KMS-11 (cell line): ENCODE data around the gene HVCN1.
A peak's percentile ranks its signal among the peaks of the same experiment; 100 is the strongest.

Experiments
- H2AFZ ChIP-seq: fragments of 200-600 bp; sonication (generic); 2 replicates; pipeline ENCODE4 v1.6.1; 2016; ENCODE audit warnings: antibody characterized with exemption, mixed run types, low read depth
- H3K27ac ChIP-seq: fragments of 200-600 bp; sonication (generic); 2 replicates; pipeline ENCODE4 v1.6.1; 2016; ENCODE audit warnings: mild to moderate bottlenecking, mixed run types
- H3K27me3 ChIP-seq: fragments of 200-600 bp; sonication (generic); 2 replicates; pipeline ENCODE4 v1.6.1; 2017; ENCODE audit warnings: mild to moderate bottlenecking, low read depth, mixed run types, moderate library complexity; ENCODE audit not compliant: insufficient read depth
- H3K36me3 ChIP-seq: fragments of 200-600 bp; sonication (generic); 2 replicates; pipeline ENCODE4 v1.6.1; 2017; ENCODE audit warnings: mild to moderate bottlenecking, mixed run types; ENCODE audit not compliant: insufficient read depth
- H3K4me1 ChIP-seq: fragments of 200-600 bp; sonication (generic); 2 replicates; pipeline ENCODE4 v1.6.1; 2016; ENCODE audit warnings: mild to moderate bottlenecking, low read depth, mixed run types; ENCODE audit not compliant: poor library complexity, severe bottlenecking
- H3K4me2 ChIP-seq: fragments of 200-600 bp; sonication (generic); 2 replicates; pipeline ENCODE4 v1.7.0; 2016; ENCODE audit warnings: mild to moderate bottlenecking, mixed run types
- H3K4me3 ChIP-seq: fragments of 200-600 bp; sonication (generic); IDR thresholded peaks from 2 replicates; pipeline ENCODE4 v1.6.1; 2017; ENCODE audit warnings: low read depth, low read length, mixed read lengths; ENCODE audit not compliant: insufficient read depth
- H3K79me2 ChIP-seq: fragments of 200-600 bp; sonication (generic); 2 replicates; pipeline ENCODE4 v1.6.1; 2016; ENCODE audit warnings: low read depth, mixed run types; ENCODE audit not compliant: insufficient read depth
- H3K9ac ChIP-seq: fragments of 200-600 bp; sonication (generic); 2 replicates; pipeline ENCODE4 v1.6.1; 2016; ENCODE audit warnings: mild to moderate bottlenecking, mixed run types
- H4K20me1 ChIP-seq: fragments of 200-600 bp; sonication (generic); 2 replicates; pipeline ENCODE4 v1.6.1; 2016; ENCODE audit warnings: mild to moderate bottlenecking, mixed run types; ENCODE audit not compliant: insufficient read depth
- CTCF ChIP-seq: fragments of 200-600 bp; sonication (generic); conservative IDR thresholded peaks from 2 replicates; pipeline ENCODE4 v1.6.1; 2017; ENCODE audit warnings: low read depth, mild to moderate bottlenecking, antibody characterized with exemption, low read length, moderate library complexity, mixed read lengths

Gene HVCN1

DNA sequence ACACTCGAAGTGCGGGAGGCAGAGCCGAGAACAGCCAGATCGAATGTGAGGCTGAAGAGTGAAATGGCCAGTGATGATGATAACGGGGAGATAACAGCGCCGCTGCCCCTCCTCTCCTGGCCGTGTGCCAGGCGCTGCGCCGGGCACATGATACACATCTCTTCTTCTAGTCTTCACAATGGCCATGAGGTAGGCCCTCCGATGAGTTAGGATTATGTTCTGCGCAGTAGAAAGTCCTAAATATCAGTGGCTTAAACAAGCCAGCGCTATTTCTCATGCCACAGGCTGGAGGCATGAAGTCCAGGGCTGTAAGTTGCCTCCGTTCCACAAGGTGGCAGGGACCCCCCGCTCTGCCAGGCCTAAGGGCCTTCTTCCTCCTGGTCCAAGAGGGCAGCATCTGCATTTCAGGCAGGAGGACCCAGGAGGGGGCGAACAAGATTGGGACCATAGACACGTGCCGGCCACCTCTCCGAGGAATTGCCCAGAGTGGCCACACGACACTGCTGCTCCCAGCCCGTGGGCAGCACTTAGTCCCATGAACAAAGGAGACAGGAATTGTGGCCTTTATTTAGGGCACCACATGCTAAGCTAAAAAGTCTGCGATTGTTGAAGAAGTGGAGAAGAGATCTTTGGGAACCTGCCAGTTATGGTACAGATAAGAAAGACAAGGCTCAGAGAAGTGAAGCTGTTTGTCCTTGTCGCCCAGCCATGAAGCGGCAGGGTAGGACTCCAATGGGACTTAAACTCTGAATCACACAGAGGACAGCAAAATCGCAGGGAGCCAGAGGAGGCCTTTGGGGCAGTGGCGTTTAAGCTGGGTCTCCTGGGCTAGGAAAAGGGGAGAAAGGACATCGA is 10.9 kb upstream of the HVCN1 start:
- no peak for TF ChIP-seq CTCF

DNA sequence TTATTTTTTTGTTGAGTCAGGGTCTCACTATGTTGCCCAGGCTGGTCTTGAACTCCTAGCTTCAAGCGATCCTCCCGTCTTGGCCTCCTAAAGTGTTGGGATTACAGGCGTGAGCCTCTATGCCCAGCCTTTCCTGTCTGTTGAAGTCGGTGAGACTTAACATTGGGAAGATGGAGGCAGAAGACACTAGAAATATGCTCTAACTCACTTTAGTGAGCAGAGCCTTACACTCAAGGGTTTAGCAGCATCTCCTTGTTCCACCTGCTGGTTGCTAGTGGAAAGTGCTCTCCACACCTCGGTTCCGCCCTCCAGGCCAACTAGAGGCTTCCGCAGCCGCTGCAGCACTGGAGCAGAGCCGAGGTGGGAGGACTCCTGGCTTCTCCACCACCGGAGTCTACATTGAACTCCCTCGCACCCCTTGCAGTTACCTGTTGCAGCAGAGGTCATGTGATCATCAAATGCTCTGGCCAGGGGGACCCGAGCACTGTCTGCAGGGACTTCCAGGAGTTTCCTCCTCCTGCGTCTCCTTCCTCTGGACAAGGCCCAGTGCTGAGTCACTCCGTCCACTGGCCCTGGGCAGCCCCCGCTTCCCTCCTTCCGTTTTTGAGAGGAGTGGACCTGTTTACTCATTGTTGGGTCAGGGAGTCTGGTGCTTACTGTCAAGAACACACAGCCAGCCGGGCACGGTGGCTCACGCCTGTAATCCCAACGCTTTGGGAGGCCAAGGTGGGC is 9.4 kb upstream of the HVCN1 start:
- H3K4me2 ChIP-seq: no peak overlapping the region
- no peaks in the 10 kb centered on the region for H4K20me1 ChIP-seq
- H3K27me3 ChIP-seq: no peaks in the 10 kb centered on the region
- peak overlapping the region; percentile 28 for H2AFZ ChIP-seq
- no peaks in the 10 kb centered on the region for H3K36me3 ChIP-seq
- no peak overlapping the region for H3K4me3 ChIP-seq
- peak; percentile 58 for TF ChIP-seq CTCF
- H3K27ac ChIP-seq: no peak overlapping the region
- H3K9ac ChIP-seq: no peak overlapping the region
- peaks cover 4% of the 10 kb centered on the region for H3K4me1 ChIP-seq
- H3K79me2 ChIP-seq: no peaks in the 10 kb centered on the region

More for the DNA sequence above, 10.9 kb upstream of the HVCN1 start:
- H3K79me2 ChIP-seq: no peaks in the 10 kb centered on the region
- no peak overlapping the region for H3K4me2 ChIP-seq
- no peak overlapping the region for H3K9ac ChIP-seq
- no peak overlapping the region for H2AFZ ChIP-seq
- H3K36me3 ChIP-seq: no peaks in the 10 kb centered on the region
- H3K27me3 ChIP-seq: no peaks in the 10 kb centered on the region
- H3K27ac ChIP-seq: no peak overlapping the region
- H3K4me1 ChIP-seq: peaks cover 4% of the 10 kb centered on the region
- no peak overlapping the region for H3K4me3 ChIP-seq
- no peaks in the 10 kb centered on the region for H4K20me1 ChIP-seq

DNA sequence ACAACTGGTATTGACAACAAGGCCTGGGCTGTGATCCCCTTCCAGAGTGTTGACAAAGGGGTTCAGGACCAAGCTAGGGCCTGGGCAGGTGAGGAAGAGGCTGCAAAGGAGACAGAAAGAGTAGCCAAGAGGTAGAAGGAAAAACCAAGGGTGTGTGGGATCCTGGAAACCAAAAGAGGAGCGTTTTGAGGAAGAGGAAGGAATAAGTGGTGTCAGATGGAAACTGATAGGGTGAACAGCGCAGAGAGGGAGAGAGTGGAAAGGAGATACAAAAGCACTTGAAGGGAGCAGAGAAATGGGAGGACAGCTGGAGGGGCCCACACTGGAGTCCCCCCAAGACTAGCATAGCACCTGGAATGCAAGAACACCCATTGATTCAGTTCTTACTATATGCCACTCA is 8.3 kb upstream of the HVCN1 start:
- H4K20me1 ChIP-seq: no peaks in the 10 kb centered on the region
- no peak overlapping the region for H3K27ac ChIP-seq
- H3K27me3 ChIP-seq: no peaks in the 10 kb centered on the region
- H3K4me3 ChIP-seq: no peak overlapping the region
- no peak overlapping the region for H2AFZ ChIP-seq
- no peak overlapping the region for H3K4me2 ChIP-seq
- no peak overlapping the region for H3K9ac ChIP-seq
- H3K79me2 ChIP-seq: no peaks in the 10 kb centered on the region
- no peak for TF ChIP-seq CTCF
- peaks cover 4% of the 10 kb centered on the region for H3K4me1 ChIP-seq
- H3K36me3 ChIP-seq: no peaks in the 10 kb centered on the region

GRCh38 chr12:110696283-110696682 is 7.4 kb upstream of the HVCN1 start:
- Histone ChIP-seq H2AFZ (no peak overlapping the region), H3K79me2 (no peaks in the 10 kb centered on the region), H4K20me1 (no peaks in the 10 kb centered on the region), H3K4me2 (no peak overlapping the region), H3K4me3 (no peak overlapping the region), H3K27ac (no peak overlapping the region), H3K4me1 (peaks cover 4% of the 10 kb centered on the region), H3K36me3 (no peaks in the 10 kb centered on the region), H3K9ac (no peak overlapping the region), H3K27me3 (no peaks in the 10 kb centered on the region)
- no peak for TF ChIP-seq CTCF
